Activated CD4-positive, alpha-beta memory T cell treated with anti-CD3 and anti-CD28 coated beads for 36 hours (primary cell): ENCODE results near the gene TTC8. TPM values are rescaled to one million over a fixed set of nuclear protein-coding genes. Genes with fewer than 3 reads are reported as not detected.
"Not testable (repeated sequence)": the region's sequence is repeated elsewhere in the genome, so short reads cannot be mapped to it uniquely, and the experiment has no call there.

Experiments
- CTCF ChIA-PET: fragments of 350-600 bp; sonication (Branson Sonifier 250); formaldehyde crosslinking; loops from one replicate; lab custom pipeline; 2021; ENCODE audit warnings: antibody characterized with exemption, inconsistent platforms; lab: Charles Lee
- POLR2A ChIA-PET: fragments of 350-600 bp; sonication (Branson Sonifier 250); formaldehyde crosslinking; loops from one replicate; lab custom pipeline; 2021; ENCODE audit warnings: antibody characterized with exemption; lab: Charles Lee
- DNase-seq: peaks from one replicate; pipeline ENCODE4 v3.0.0-alpha.2; 2020
- H3K27ac Mint-ChIP-seq: one replicate; pipeline ENCODE4 v1.8.0; 2021; ENCODE audit warnings: mixed read lengths
- H3K27me3 Mint-ChIP-seq: one replicate; pipeline ENCODE4 v1.8.0; 2021; ENCODE audit warnings: mixed read lengths
- H3K36me3 Mint-ChIP-seq: one replicate; pipeline ENCODE4 v1.8.0; 2021; ENCODE audit warnings: mixed read lengths
- H3K4me1 Mint-ChIP-seq: one replicate; pipeline ENCODE4 v1.8.0; 2021; ENCODE audit warnings: low read depth, mixed read lengths
- H3K4me3 Mint-ChIP-seq: one replicate; pipeline ENCODE4 v1.8.0; 2021; ENCODE audit warnings: mild to moderate bottlenecking, mixed read lengths
- H3K9me3 Mint-ChIP-seq: one replicate; pipeline ENCODE4 v1.8.0; 2021; ENCODE audit warnings: mixed read lengths
- intact Hi-C: fragments of 100-400 bp; cut with micrococcal nuclease; formaldehyde crosslinking; loops from one replicate; pipeline ENCODE4 v1.15.1; 2023
- total RNA-seq, 2 experiments: library from RNA; stranded (reverse); gene quantifications; one replicate each; pipeline ENCODE4 v1.2.3, GENCODE V29; 2021

The TTC8 gene
- total RNA-seq: 1 to 10 TPM; 3.3 to 4.9 TPM

DNA sequence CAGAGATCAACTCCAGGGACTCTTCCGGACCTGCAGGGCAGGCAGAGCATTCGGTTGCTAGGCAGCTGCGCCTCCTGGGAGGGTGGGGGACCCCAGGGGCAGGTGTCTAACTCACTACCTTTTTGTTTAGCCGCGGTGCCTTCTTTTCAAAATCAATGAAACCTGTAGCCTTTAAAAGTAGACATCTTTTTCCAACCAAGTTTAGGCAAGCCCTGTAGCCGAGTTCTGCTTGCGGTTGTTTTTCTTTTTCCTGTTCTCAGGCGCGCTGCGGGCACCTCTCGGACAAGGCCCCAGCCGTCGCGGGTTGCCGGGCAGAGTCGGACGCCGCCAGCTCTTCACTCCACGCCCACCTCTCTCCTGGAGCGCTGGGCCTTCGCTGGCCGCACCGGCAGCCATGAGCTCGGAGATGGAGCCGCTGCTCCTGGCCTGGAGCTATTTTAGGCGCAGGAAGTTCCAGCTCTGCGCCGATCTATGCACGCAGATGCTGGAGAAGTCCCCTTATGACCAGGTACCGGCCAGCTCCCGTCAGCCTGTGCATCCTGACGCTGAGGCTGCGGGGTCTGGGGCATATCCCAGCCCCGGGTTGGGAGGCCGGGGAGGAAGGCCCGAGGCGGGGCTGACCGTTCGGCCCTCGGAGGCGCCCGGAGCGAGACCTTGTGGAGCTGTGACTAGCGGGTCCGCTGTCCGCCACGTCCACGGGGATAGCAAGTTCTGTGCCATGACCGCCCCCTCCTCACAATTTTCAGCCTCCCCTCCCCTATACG, at the start of gene TTC8:
Gene TTC8 (plus strand): TSS at position 338 of the 764 bp plus-strand sequence. CDS start 57 bp downstream, at position 395.
- POLR2A ChIA-PET: interaction anchor here (0.8 to 3.1 kb wide), 3 partner anchors 31 to 156 kb away, joined by 3 to 12 read pairs (median 8); partner anchors contain the start of gene EML5
- intact Hi-C loops: loop anchor here (1.0 kb wide), 1 partner anchor 32 kb away; the partner anchor contains the start of gene EML5
- CTCF ChIA-PET: interaction anchor here (0.6 to 2.1 kb wide), 6 partner anchors 32 to 1116 kb away, joined by 3 to 13 read pairs (median 3); partner anchors contain the start of gene EML5
- H3K27me3 Mint-ChIP-seq: peaks cover 3% of the 10 kb centered on the region
- peak; percentile 87 for DNase-seq
- H3K9me3 Mint-ChIP-seq: no peaks in the 10 kb centered on the region
- H3K4me1 Mint-ChIP-seq: peaks cover 10% of the 10 kb centered on the region
- no peaks in the 10 kb centered on the region for H3K36me3 Mint-ChIP-seq
- peak within 1 kb of the TSS; percentile 94 for H3K27ac Mint-ChIP-seq
- H3K4me3 Mint-ChIP-seq: peak within 1 kb of the TSS; percentile 94

DNA sequence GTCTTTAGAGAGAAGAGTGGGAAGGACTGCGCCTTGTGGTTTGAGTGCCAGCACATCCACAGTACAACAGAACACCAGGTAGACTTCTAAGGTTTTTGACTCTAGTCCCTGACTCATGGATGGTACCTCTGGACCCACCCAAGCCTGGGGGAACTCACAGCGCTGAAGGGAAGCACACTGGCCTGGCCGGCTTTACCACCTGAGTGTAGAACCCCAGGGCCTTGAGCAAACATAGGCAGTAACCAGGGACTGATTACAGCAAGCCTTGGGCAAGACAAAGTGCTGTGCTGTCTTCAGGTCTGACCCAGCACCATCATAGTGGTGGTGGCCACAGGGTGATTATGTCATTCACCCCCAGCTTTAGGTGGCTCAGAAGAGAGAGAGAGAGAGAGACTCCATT, 48.9 kb upstream of the TTC8 start:
- Mint-ChIP-seq H3K36me3 (peaks cover 2% of the 10 kb centered on the region), H3K27ac (no peak overlapping the region), H3K4me3 (no peak overlapping the region), H3K9me3 (no peaks in the 10 kb centered on the region), H3K27me3 (no peaks in the 10 kb centered on the region), H3K4me1 (no peaks in the 10 kb centered on the region)
- ChIA-PET CTCF (no interaction called here), POLR2A (interaction anchor here (0.6 kb wide), 1 partner anchor 124 kb away, joined by 7 read pairs; no protein-coding TSS in a partner anchor)
- intact Hi-C loops: no loop called here
- no peak for DNase-seq

DNA sequence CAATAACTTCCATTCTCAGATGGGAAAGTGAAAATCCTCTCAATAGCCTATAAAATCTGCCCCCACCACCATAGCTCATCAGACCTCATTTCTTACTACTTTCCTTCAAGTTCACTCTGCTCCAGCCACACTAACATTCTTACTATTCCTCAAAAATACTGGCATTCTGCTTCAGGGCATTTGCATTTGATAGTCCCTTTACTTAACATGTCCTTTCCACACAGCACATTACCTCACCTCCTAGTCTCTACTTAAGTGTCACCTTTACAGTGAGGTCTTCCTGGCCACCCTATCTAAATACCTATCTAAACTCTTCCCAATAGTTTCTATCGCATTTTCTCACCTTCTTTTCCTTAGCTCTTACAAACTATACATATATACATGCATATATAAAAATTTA, 38.5 kb upstream of the TTC8 start:
- CTCF ChIA-PET: no interaction called here
- no peak for DNase-seq

DNA sequence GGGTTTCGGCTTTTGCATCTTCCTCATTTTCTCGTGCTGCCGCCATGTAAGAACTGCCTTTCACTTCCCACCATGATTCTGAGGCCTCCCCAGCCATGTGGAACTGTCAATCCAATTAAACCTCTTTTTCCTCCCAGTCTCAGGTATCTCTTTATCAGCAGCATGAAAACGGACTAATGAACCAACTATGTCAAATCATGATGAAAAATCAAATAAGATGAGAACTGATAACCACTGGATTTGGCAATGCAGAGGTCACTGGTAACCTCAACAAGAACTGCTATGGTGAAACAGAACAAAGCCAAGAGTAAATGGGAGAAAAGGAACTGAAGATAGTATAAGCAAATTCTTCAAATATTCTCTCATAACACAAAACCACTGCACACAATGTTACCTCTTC, 37.7 kb upstream of the TTC8 start:
- ChIA-PET POLR2A (no interaction called here), CTCF (no interaction called here)
- peaks cover 3% of the 10 kb centered on the region for H3K27me3 Mint-ChIP-seq
- peaks cover 18% of the 10 kb centered on the region for H3K9me3 Mint-ChIP-seq
- H3K27ac Mint-ChIP-seq: no peak overlapping the region
- H3K36me3 Mint-ChIP-seq: peaks cover 18% of the 10 kb centered on the region
- peaks cover 21% of the 10 kb centered on the region for H3K4me1 Mint-ChIP-seq
- intact Hi-C loops: no loop called here
- H3K4me3 Mint-ChIP-seq: no peak overlapping the region
- no peak for DNase-seq

More for the DNA sequence above, 38.5 kb upstream of the TTC8 start:
- POLR2A ChIA-PET: no interaction called here
- no peak overlapping the region for H3K27ac Mint-ChIP-seq
- H3K36me3 Mint-ChIP-seq: peaks cover 20% of the 10 kb centered on the region
- H3K4me3 Mint-ChIP-seq: no peak overlapping the region
- peaks cover 2% of the 10 kb centered on the region for H3K27me3 Mint-ChIP-seq
- H3K9me3 Mint-ChIP-seq: peaks cover 19% of the 10 kb centered on the region
- intact Hi-C loops: no loop called here
- H3K4me1 Mint-ChIP-seq: peaks cover 16% of the 10 kb centered on the region

DNA sequence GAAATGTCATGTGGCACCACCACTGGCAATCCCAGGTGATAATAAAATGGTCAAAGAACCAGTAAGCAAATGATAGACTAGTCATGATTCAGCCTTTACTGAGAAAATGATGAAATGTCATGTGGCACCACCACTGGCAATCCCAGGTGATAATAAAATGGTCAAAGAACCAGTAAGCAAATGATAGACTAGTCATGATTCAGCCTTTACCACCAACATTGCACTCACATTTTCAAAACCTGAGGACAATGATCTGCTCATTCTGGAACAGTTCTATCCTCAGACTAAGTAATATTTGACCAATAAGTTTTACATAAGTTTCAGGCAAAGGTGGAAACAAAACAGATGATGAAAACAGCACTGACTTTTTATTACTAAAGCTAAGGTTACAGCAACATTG, 34.9 kb upstream of the TTC8 start:
- Mint-ChIP-seq H3K27ac (peak overlapping the region; percentile 81), H3K4me3 (peak overlapping the region; percentile 26), H3K4me1 (peaks cover 25% of the 10 kb centered on the region)
- DNase-seq, H3K27me3 Mint-ChIP-seq, H3K9me3 Mint-ChIP-seq, CTCF ChIA-PET, H3K36me3 Mint-ChIP-seq: not testable (repeated sequence)
- POLR2A ChIA-PET: interaction anchor here (0.5 to 2.6 kb wide), 2 partner anchors 35 to 37 kb away, joined by 3 to 8 read pairs; partner anchors contain the start of gene TTC8
- intact Hi-C loops: loop anchor here (2.0 kb wide), 1 partner anchor 233 kb away; no protein-coding TSS in a partner anchor

DNA sequence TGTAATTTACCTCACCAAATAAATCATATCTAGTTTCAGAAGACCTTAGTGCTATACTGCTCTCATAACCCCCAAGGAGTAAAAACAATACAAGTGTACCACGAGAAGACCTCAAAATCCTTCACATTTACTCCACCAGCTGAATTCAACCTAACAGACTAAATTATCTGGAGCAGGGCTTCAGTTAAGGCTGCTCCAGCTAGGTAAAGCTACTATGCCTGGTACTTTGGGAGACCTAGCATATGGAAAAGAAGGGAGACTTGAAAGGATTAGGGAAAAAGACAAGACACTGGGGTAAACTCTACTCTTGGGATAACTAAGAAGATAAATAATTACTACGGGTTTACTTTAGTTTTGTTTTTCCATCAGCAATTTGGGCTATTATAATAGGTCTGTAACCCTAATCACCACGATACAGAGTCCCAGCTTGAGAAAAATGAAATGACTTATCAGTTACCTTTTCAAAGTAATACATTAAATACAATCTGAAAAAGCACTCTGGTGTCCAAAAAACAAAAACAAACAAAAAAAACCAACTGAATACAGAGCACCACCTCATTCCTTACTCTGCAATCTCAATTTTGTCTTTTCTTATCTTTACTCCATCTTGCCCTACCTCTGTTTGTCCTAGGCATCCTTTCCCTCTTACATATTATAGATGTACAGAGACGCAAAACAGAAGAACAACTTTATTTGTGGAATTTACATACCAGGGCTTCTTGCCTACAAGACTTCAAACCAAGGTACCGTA, 33.8 kb upstream of the TTC8 start:
- H3K36me3 Mint-ChIP-seq: peaks cover 3% of the 10 kb centered on the region
- no peak for DNase-seq
- H3K4me1 Mint-ChIP-seq: peaks cover 25% of the 10 kb centered on the region
- POLR2A ChIA-PET: interaction anchor here (2.6 kb wide), 1 partner anchor 34 kb away, joined by 8 read pairs; the partner anchor contains the start of gene TTC8
- peak overlapping the region; percentile 89 for H3K4me3 Mint-ChIP-seq
- H3K27me3 Mint-ChIP-seq: peaks cover 3% of the 10 kb centered on the region
- peak overlapping the region; percentile 81 for H3K27ac Mint-ChIP-seq
- intact Hi-C loops: loop anchor here (2.0 to 5.0 kb wide), 5 partner anchors 192 to 1167 kb away; partner anchors contain the start of genes FOXN3, GALC, GPR65 and TDP1
- no peaks in the 10 kb centered on the region for H3K9me3 Mint-ChIP-seq
- CTCF ChIA-PET: interaction anchor here (0.6 to 2.7 kb wide), 3 partner anchors 34 to 123 kb away, joined by 3 to 13 read pairs (median 4); partner anchors contain the start of gene TTC8

DNA sequence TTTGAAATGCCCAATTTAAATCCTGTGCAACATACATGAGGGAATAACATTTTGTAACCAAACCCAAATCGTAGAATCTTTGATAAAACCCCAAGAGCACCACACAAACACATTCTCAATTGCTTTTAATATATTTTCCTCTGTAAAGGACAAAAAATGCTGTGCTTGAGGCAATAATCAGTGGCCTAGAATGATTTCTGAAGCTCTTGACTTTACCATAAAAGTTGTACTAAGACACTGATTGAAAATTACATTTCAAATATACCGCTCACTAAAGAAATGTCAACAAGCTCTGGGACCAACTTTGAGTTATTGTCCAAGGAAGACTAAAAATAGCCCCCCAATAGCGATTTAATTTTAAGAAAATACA, 33.2 kb upstream of the TTC8 start:
- H3K27ac Mint-ChIP-seq: peak overlapping the region; percentile 81
- no peaks in the 10 kb centered on the region for H3K36me3 Mint-ChIP-seq
- peaks cover 25% of the 10 kb centered on the region for H3K4me1 Mint-ChIP-seq
- no peak for DNase-seq
- H3K27me3 Mint-ChIP-seq: peaks cover 3% of the 10 kb centered on the region
- peak overlapping the region; percentile 89 for H3K4me3 Mint-ChIP-seq
- intact Hi-C loops: loop anchor here (2.0 to 5.0 kb wide), 5 partner anchors 192 to 1166 kb away; partner anchors contain the start of genes FOXN3, GALC, GPR65 and TDP1
- H3K9me3 Mint-ChIP-seq: no peaks in the 10 kb centered on the region
- CTCF ChIA-PET: interaction anchor here (1.0 to 2.7 kb wide), 2 partner anchors 33 to 124 kb away, joined by 4 to 13 read pairs; partner anchors contain the start of gene TTC8
- POLR2A ChIA-PET: interaction anchor here (2.6 kb wide), 1 partner anchor 33 kb away, joined by 8 read pairs; the partner anchor contains the start of gene TTC8

DNA sequence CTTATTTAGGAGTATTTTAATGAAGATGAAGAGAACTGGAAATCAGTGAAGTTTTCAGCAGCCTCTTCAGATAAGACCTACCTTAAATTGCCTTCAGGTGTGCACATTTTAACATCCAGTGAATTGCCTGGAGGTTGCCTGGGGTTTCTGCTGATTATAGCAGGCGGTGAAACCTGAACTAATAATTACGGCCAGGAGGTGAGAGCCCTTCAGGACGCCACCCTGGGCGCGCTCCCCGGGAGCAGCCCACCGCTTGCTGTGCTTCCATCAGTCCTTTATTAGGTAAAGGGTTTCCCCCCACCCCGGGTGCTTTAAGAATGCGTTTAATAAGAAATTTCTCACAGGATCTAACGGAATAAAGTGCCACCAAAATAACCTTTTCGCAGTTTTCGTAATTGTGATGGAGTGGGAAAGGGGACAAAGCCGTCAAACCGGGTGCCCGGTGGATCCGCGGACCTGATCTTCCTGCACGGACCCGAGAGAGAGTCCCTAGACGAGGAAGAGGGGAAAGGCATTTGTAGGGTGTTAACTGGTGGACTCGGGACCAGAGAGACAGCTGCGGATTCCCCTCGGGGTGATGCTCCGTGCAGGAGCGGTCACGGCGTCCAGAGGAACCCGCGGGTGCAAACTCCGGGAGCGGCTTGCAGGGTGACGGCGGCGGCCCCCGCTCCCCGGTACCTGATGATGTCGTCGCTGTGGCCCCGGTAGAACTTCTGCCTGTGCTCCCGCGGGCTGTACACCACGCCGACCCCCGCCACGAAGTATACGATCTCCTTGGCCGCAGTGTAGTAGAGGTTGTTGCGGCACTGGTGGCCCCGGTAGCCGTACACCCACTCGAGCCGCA, 32.6 kb upstream of the TTC8 start:
- ChIA-PET POLR2A (interaction anchor here (2.6 kb wide), 2 partner anchors 33 kb away, joined by 8 to 12 read pairs; partner anchors contain the start of gene TTC8), CTCF (interaction anchor here (0.6 to 2.7 kb wide), 8 partner anchors 22 to 139 kb away, joined by 3 to 13 read pairs (median 4); partner anchors contain the start of gene TTC8)
- intact Hi-C loops: loop anchor here (1.0 to 5.0 kb wide), 7 partner anchors 32 to 1165 kb away; partner anchors contain the start of genes FOXN3, GALC, GPR65 and TDP1

DNA sequence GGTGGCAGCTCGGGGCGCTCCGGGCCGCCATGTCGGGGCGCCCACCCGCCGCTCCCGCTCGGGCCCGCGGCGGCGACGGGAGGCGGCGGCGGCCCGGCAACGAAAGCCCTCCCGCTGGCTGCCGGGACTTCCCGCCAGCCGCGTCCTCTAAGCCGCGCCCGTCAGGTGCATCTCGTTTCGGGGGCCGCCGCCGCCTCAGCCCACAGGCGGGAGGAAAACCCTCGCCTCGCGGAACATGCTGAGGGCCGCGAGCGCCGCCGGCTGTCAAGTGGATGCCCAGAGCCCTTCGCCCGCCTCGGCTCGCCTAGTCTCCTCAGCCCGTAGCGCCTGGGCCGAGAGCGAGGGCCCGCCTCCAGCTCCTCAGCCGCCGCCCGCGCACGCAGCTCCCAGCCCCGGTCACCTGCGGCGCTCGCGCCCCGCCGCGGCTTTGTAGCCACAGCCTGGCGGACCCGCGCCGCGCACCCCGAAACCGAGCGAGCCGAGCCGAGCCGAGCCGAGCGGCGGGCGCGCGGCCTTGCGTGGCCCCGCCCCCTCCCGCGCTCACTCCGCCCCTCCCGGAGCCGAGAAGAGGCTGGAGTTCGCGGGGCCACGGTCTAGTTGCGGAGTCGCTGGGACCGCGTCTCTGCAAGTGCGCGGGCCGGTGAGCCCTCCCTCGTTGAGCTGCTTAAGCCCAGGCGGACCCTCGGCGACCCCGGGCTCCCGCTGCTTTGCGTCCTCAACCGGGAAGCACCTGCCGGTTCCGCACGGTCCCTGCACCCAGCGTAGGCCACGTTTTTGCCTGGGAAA, 31.8 kb upstream of the TTC8 start, which contains the start of gene EML5:
Gene EML5 (minus strand): TSS at position 481 of the 786 bp plus-strand sequence. CDS start 450 bp downstream, at position 31.
- ChIA-PET CTCF (interaction anchor here (0.6 to 2.7 kb wide), 10 partner anchors 9 to 140 kb away, joined by 3 to 13 read pairs (median 3); partner anchors contain the start of gene TTC8), POLR2A (interaction anchor here (2.6 kb wide), 1 partner anchor 32 kb away, joined by 12 read pairs; the partner anchor contains the start of gene TTC8)
- peaks cover 25% of the 10 kb centered on the region for H3K4me1 Mint-ChIP-seq
- DNase-seq: peak; percentile 87
- H3K36me3 Mint-ChIP-seq: no peaks in the 10 kb centered on the region
- peak within 1 kb of the TSS; percentile 89 for H3K4me3 Mint-ChIP-seq
- peak within 1 kb of the TSS; percentile 74 for H3K27ac Mint-ChIP-seq
- peaks cover 3% of the 10 kb centered on the region for H3K27me3 Mint-ChIP-seq
- H3K9me3 Mint-ChIP-seq: no peaks in the 10 kb centered on the region
- intact Hi-C loops: loop anchor here (1.0 to 5.0 kb wide), 6 partner anchors 32 to 1165 kb away; partner anchors contain the start of genes FOXN3, GALC, GPR65 and TDP1

More for the DNA sequence above, 32.6 kb upstream of the TTC8 start:
- H3K4me3 Mint-ChIP-seq: peak overlapping the region; percentile 89
- DNase-seq: peak; percentile 47
- H3K27me3 Mint-ChIP-seq: peaks cover 3% of the 10 kb centered on the region
- H3K4me1 Mint-ChIP-seq: peaks cover 25% of the 10 kb centered on the region
- H3K9me3 Mint-ChIP-seq: no peaks in the 10 kb centered on the region
- H3K27ac Mint-ChIP-seq: peak overlapping the region; percentile 74
- H3K36me3 Mint-ChIP-seq: no peaks in the 10 kb centered on the region

DNA sequence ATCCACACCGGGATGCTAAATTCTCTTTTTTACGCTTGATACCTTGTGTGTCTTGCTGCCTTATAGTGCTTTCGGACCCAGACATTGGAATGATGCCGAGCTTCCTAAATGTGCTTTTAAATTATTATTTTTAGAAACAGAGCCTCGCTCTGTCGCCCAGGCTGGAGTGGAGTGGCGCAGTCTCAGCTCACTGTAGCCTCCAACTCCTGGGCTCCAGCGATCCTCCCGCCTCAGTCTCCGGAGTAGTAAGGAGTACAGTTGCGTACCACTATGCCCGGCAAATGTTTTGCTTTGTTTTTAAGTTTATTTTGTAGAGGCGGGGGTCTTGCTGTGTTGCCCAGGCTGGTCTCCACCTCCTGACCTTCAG, 31.2 kb upstream of the TTC8 start:
- peak overlapping the region; percentile 58 for H3K27ac Mint-ChIP-seq
- intact Hi-C loops: loop anchor here (5.0 kb wide), 4 partner anchors 624 to 1164 kb away; partner anchors contain the start of genes FOXN3, GALC, GPR65 and TDP1
- H3K9me3 Mint-ChIP-seq: no peaks in the 10 kb centered on the region
- ChIA-PET POLR2A (interaction anchor here (2.6 kb wide), 1 partner anchor 31 kb away, joined by 12 read pairs; the partner anchor contains the start of gene TTC8), CTCF (interaction anchor here (0.6 to 2.7 kb wide), 7 partner anchors 8 to 161 kb away, joined by 3 to 13 read pairs (median 3); partner anchors contain the start of gene TTC8)
- peak overlapping the region; percentile 77 for H3K4me3 Mint-ChIP-seq
- no peak for DNase-seq
- peaks cover 3% of the 10 kb centered on the region for H3K27me3 Mint-ChIP-seq
- H3K4me1 Mint-ChIP-seq: peaks cover 25% of the 10 kb centered on the region
- H3K36me3 Mint-ChIP-seq: no peaks in the 10 kb centered on the region
